Measurements from ENCODE around the gene EXOC8.
A peak's percentile ranks its signal among the peaks of the same experiment; 100 is the strongest.

GRCh38 chr1:231359113-231359512 is 21.5 kb upstream of the EXOC8 start:
- no peak for TF ChIP-seq CTCF (IDR thresholded peaks at IDR 0.05)
- no peak for TF ChIP-seq POLR2A (IDR thresholded peaks at IDR 0.05)
- peak; percentile 44 for TF ChIP-seq POLR2AphosphoS5 (IDR thresholded peaks at IDR 0.05)
